Astrocyte (in vitro differentiated cells and primary cell): Measurements from ENCODE around the gene TMIE.

ENCODE experiments used
- EZH2 ChIP-seq: IDR thresholded peaks from 2 replicates; pipeline ENCODE4 v1.6.1; 2012; ENCODE audit warnings: mild to moderate bottlenecking, low read length, inconsistent platforms; ENCODE audit not compliant: insufficient read depth
- TF ChIP-seq, protein P1 (sequence below): IDR thresholded peaks from 2 replicates; pipeline ENCODE4 v1.5.1; 2011; ENCODE audit warnings: low read depth, mild to moderate bottlenecking, inconsistent platforms, low read length, moderate library complexity; ENCODE audit not compliant: insufficient read depth

DNA sequence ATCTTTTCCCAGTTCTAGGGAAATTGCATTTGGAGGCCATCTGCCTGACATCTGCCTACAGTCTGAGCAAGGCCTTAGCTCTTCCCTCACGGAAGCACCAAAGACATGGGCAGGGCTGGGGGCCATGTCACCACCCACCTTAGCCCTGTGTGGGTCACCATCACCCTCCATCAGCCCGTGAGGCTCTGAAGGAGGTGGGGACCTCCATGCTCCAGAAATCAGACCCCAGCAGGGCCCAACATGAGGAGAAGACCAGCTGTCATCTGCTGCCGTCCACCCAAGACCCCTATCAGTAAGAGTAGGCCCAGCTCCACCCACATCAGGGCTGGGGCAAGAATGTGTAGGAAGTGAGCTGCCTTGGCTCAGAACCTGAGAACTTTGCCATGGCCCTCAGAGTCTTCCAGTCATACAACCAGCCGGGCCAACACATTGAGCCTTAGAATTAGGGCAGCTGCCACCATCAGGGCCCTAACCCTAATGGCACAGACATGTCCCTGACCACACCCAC lies 1.9 kb downstream of the TMIE start:
- TF ChIP-seq, protein P1, sequence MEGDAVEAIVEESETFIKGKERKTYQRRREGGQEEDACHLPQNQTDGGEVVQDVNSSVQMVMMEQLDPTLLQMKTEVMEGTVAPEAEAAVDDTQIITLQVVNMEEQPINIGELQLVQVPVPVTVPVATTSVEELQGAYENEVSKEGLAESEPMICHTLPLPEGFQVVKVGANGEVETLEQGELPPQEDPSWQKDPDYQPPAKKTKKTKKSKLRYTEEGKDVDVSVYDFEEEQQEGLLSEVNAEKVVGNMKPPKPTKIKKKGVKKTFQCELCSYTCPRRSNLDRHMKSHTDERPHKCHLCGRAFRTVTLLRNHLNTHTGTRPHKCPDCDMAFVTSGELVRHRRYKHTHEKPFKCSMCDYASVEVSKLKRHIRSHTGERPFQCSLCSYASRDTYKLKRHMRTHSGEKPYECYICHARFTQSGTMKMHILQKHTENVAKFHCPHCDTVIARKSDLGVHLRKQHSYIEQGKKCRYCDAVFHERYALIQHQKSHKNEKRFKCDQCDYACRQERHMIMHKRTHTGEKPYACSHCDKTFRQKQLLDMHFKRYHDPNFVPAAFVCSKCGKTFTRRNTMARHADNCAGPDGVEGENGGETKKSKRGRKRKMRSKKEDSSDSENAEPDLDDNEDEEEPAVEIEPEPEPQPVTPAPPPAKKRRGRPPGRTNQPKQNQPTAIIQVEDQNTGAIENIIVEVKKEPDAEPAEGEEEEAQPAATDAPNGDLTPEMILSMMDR = no peak
- no peak for TF ChIP-seq EZH2
